Left hindlimb (tissue), 1 donor: ENCODE measurements around the gene NNT.
"Not testable (repeated sequence)": the region's sequence is repeated elsewhere in the genome, so short reads cannot be mapped to it uniquely, and the experiment has no call there.

Source experiments
- DNase-seq: peaks from one replicate; pipeline ENCODE4 v3.0.0-alpha.2; 2018

The NNT gene

DNA sequence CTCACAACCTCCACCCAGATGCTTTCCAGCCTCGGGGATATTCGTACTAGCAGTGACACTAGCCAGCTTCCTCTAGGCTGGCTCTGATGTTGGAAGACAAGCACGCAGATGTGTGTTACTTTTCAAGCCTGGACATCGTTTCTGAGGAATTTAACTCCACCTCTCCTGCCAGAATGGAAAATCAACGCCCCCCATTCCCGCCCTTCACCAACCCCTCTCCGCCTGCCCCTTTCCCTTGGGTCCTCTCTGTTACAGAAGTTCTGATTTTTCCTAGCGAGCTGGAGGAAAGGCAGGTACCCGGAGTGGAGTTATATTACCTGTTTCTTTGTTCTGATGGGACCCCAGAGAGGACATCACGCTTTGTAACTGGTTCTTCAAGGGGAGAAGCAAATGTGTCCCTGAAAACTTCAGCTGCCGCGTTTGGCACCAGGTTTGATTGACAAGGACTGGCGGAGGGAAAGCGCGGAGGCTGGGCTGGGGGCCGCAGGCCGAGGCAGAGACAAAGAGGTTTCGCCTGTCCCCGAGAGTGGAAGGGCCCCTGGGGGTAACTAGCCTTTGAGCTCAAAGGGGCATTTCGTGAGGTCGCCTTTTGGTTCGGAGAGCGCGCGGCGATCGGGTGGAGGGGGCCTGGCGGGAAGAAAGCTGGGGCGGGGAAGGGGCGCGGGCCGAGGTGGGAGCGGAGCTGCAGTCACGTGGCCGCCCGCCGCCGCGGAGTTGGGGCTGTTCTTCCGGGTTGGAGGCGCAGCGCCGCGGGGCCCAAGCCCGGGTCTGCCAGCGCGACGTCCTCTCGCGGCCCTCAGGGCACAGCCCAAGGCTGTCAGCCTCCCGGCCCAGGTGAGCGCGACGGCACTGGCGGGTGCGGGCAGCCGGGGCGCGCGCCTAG, at the start of gene NNT:
Gene NNT (plus strand): TSS at position 720 of the 883 bp plus-strand sequence. CDS start 6,016 bp downstream, outside the sequence.
- DNase-seq: peak; percentile 88

DNA sequence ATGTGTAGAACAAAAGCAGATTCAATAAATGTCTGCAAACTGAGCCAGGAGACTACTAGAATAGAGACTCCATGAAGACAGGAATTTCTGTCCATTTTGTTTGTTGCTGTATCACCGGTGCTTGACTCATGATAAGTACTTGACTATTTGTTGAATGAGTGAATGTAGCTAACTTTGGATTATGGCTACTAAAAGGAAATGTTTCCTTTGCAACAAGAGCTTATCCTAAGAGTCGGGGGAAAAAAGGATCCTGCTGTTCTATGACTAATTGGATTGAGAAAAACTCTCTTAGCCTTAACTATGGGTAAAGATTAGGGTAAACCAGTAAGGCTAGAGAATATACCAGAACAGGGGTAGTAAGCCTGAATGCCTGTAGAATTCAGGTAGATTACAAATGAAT, 49.6 kb upstream of the NNT start:
- no peak for DNase-seq

DNA sequence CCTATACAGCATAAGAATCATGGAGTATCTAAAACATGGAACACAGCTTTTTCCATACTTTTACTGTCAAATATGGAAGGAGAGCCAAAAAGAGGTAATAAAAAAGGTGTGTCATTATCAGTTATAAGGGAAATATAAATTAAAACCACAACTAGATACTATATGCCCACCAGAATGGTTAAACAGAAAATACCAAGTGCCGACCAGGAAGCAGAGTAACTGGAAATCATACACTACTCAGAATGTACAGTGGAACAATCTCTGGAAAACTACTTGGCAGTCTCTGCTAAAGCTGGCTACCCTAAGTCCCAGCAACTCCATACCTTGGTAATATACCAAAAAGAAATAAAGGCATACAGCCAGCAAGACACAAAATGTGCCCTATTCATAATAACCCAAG, 48.5 kb upstream of the NNT start:
- DNase-seq: no peak

DNA sequence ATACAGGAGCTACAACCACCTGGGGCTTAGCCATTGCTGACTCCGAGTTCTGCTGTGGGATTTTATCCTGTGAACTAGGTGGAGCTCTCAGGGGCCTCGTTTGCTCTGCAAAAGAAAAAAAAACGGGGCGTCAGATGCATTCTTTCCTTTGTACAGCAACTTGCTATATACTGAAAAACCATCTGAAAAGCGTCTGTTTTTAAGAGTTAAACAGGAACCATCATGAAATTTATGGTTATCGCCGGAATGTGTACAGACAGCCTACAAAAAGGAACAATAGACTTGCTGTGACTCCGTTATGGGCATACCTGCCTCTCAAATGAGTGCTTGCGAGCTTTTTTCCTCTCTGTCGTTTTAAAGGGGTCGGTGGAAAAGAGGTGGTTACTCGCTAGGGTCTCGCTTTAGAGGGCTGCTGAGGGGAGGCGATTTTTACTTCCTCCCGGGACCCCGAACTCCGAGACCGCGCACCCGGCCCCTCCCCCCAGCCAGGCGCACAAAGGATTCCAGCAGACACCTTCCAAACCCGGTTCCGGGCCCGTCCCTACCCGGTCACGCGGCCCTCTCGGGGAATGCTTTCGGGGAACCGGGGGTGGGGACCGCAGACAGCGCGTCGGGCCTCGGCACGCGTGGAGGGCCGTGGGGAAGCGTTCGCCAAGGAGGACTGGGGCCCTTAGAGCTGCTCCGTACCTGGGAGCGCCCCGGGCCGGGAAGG, 46.9 kb upstream of the NNT start:
- peak; percentile 77 for DNase-seq

DNA sequence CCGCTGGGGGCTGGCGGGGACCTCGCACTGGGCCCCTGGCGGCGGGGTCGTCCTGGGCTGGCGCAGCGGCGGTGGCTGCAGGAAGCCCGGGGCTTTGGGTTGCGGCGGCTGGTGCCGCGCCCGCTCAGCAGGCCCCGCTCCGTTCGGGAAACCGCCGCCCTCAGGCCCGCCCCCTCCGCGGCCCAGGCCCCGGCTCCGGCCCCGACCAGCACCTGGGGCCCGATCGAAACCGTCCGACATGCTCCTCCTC, 46.4 kb upstream of the NNT start:
- DNase-seq: not testable (repeated sequence)

DNA sequence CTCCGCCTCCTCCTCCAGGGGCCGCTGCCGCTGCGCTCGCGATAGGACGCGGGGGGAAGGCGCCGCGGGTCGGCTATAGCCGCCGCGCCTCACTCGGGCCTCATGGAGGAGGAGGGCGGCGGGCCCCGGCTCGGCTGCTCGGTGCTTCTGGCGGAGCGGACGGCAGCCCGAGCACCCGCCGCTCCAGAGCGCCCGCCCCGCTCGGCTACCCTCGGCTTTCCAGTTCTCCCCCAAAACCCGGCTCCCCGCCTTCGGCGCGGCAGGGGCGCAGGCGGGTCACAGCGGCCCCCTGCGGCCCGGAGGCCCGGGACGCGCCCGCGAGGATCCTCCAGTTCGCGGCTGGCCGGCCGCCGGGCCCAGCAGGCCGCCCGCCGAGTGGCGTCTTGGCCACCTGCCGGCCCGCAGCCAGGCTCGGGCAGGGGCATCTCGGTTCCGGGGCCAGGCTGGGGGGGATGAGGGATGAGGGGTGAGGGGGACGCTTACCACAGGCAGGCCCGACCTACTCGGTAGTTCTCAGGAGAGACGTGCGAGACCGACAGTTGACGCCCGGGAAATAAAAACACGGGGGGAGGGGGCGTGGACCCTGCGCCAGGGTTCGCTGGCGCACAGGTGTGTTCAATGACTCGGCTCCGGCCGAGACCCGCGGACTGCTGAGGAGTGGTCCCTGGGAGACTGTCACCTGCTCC, 46.0 kb upstream of the NNT start, which contains the start of gene PAIP1:
Gene PAIP1 (minus strand): TSS at position 221 of the 686 bp plus-strand sequence. CDS start 231 bp downstream, outside the sequence.
- DNase-seq: peak; percentile 90

DNA sequence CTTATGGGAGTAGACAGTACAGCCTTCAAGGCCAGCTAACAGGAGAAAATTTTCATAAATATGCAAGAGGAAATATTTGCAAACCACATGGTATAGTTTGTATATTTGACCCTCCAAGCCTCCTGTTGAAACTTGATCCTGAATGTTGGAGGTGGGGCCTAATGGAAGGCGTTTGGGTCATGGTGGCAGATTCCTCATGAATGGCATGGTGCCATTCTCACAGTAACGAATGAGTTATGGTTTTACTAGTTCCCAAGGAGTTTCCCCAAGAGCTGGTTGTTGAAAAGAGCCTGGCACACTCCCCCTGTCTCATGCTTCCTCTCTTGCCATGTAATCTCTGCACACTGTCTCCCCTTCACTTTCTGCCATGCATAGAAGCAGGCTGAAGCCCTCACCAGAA, 42.9 kb upstream of the NNT start:
- DNase-seq: no peak

DNA sequence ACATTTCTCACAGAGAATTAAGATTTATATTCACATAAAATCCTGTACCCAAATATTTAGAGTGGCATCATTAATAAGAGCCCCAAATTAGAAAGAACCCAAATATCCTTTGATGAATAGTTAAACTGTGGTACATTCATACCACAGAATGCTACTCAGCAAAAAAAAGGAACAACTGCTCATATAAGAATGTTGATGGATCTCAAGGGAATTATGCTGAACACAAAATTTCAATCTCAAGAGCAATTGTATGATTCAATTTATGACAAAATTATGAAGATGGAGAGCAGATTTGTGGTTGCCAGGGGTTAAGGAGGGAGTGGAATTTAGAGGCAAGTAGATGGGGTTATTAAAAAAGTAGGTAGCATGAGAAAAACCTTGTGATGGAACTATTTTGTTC, 41.6 kb upstream of the NNT start:
- no peak for DNase-seq

DNA sequence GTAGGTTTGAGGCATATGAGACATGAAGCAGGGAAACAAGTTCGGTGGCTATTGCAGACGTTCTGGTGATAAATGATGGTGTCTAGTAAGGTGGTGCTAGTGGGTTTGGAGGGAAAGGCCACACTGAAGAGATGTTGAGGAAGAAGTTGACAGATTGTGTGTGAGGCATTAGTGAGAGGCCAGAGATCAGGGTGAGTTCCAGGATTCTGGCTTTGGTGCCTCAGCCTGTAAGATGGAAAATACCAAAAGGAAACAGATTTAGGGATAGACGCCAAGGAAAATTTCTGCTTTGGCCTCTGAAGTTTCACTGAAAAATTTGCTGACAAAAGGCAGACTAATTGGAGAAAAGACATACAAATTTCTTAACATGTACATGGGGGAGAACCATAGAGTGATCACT, 39.7 kb upstream of the NNT start:
- DNase-seq: no peak

DNA sequence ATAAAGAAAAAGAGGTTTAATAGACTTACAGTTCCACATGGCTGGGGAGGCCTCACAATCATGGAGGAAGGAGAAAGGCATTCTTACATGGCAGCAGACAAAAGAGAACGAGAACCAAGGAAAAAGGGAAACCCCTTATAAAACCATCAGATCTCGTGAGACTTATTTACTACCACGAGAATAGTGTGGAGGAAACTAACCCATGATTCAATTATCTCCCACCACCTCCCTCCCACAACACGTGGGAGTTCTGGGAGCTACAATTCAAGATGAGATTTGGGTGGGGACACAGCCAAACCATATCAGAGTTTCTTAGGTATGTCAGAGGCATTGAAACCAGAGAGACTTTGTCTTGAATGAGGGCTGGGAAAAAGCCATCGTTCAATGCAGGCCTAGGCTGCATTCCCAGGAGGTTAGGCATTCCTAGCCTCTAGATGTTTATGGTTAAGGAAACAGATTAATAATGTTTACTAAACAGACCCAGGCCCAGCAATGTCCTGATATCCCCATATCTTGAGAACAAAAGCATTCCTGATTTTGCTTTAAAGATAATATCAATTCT, 38.6 kb upstream of the NNT start:
- no peak for DNase-seq

DNA sequence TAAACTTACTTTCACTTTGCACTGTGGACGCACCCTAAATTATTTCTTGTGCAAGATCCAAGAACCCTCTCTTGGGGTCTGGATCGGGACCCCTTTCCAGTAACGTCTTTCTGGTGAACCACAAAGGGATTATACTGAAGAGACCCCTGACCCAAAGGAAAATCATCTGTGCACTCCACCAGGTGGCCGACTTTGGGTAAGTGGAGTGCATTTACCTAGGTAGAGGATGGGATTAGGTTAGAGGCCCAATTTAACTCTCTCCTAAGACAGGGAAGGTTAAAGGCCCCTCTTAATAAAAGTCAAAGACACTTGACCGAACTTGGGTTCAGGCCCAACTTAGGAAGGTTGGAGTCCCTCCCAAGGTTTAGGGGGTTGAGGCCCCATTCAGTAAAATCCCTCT, 37.9 kb upstream of the NNT start:
- DNase-seq: no peak

DNA sequence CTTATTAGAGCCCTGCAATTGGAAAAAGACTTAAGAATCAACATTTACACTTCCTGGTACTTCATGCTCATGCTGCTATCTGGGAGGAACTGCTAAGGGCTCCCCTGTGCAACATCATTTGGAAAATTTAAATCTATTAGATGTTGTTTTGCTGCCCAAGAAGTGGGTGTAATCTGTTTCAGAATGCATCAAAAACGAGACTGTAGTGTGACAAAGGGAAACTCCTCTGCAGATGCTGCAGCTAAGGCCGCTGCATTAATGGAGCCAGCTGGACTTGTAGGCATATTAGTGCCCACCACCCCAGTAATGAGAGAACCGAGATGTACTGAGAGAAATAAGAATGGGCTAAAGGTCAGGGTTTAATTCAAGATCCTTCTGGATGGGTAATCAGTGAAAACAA, 35.0 kb upstream of the NNT start:
- no peak for DNase-seq

DNA sequence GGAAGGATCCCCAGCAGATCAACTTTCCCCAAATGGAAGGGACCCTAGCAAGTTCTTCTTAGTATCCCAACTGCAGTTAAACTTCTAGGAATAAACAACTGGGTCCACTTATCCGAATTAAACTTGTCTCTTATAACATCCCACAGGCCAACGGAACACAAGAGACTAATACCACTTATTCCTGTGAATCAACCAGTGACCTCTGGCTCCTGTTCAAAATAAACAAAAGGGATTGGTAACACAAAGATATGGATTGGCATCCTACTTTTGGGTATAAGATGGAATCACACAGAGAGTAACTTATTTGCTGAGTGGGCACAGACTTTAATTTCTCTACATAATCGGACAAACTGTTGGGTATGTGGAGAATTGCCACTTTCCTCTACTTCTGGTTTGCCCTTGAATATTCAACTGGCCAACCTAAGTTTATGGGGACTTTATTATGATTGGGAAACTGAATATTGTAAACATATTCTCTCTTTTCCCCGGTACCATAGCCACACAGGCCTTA, 33.7 kb upstream of the NNT start:
- DNase-seq: no peak

DNA sequence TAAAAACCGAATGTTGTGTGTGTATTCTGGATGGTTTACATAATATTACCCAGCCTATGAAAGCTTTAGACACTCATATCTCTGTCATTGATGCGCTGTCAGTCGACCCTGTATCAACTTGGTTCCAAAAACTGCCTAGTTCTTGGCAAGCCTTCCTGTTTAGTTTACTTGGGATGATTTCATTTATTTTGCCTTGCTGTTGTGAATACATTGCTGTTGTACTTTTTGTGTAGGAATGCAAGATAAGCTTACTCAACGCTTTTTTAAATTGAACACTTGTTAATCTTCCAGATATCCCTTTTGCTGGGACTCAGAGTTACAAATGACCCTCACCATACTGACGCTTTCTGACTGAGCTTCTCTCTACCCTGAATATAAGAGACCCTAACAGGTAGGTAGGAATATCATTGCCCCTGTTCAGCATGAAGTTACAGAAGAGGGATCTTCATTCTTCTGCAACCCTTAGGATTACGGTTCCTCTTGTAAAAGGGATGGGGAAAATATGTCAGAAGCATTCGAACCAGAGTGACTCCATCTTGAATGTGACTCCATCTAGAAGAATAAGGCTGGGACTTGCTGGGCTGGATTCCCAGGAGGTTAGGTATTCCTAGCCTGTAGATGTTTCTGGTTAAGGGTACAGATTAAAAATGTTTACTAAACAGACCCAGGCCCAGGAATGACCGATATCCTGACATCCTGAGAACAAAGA, 32.4 kb upstream of the NNT start:
- no peak for DNase-seq

DNA sequence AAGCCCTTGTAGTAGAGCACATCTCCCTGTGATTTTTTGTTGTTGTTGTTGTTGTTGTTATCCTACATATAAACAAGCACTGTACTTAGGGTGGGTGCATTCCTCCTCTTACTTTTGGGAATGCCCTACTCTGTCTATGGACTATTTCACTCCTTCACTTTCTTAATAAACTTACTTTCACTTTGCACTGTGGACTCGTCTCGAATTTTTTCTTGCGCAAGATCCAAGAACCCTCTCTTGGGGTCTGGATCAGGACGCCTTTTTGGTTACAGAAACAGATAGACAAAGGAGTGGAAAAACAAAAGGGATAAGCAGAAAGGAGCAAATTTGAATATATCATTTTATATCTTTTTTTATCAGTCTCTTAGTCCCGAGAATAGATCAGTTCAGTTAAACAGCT, 31.7 kb upstream of the NNT start:
- no peak for DNase-seq

DNA sequence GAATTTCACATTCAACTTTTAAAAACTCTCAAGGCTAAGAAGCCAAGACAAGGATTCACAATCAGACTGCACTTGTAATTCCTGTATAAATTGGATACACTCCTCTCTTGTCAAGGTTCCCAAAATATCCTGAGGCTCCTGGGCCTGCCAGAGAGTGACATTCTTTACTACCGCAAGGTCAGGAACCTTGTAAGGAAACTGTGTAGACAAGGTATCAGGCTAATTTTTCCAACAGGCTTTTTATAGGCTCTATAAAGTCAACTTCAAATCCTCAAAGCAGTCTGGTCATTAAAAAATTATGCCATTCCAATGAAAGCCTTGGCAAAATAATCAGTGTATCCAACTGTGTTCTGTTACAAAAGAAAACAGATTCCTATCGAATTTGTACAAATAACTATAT, 30.6 kb upstream of the NNT start:
- no peak for DNase-seq

DNA sequence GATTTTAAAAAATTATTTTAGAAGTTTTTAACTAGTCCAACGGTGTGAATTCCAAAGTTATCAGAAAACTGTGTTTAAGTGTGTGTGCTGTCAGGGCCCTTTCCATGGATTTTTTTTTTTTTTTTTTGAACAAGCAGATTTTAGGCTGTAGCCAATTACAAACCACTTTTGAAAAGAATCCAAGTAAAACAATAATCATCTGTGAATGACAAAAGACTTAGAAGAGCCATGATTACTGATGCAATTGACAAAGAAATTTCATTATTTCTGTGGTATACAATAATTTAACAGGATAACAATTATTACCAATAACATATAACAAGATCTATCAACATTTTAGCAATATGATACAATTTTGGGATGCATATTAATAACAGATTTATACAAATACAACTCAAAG, 29.9 kb upstream of the NNT start:
- no peak for DNase-seq

DNA sequence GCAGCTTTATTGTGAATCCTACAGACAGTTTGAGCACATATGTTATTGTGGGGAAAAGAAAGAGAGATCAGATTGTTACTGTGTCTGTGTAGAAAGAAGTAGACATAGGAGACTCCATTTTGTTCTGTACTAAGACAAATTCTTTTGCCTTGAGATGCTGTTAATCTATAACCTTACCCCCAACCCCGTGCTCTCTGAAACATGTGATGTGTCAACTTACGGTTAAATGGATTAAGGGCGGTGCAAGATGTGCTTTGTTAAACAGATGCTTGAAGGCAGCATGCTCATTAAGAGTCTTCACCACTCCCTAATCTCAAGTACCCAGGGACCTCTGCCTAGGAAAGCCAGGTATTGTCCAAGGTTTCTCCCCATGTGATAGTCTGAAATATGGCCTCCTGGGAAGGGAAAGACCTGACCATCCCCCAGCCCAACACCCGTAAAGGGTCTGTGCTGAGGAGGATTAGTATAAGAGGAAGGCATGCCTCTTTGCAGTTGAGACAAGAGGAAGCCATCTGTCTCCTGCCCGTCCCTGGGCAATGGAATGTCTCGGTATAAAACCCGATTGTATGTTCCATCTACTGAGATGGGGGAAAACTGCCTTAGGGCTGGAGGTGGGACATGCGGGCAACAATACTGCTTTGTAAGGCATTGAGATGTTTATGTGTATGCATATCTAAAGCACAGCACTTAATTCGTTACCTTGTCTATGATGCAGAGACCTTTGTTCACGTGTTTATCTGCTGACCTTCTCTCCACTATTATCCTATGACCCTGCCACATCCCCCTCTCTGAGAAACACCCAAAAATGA, 22.4 kb upstream of the NNT start:
- not testable (repeated sequence) for DNase-seq

DNA sequence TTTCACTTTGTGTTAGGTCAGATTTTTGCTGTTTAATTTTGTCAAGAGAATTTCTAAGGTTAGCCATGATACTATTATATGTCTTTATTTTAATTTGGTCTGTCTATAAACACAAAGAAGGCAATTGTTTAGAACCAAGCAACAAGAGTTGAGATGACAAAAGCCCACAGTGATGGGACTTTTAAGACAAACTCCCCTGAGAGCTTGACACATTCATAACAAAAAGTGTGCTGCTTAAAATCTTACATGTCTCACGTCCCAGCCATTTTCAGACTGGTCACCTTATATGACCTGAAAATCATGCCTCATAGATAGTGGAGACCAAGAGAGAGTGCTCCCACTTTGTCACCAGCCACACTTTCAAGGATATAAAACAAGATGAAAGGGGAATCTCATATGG, 21.6 kb upstream of the NNT start:
- DNase-seq: no peak

DNA sequence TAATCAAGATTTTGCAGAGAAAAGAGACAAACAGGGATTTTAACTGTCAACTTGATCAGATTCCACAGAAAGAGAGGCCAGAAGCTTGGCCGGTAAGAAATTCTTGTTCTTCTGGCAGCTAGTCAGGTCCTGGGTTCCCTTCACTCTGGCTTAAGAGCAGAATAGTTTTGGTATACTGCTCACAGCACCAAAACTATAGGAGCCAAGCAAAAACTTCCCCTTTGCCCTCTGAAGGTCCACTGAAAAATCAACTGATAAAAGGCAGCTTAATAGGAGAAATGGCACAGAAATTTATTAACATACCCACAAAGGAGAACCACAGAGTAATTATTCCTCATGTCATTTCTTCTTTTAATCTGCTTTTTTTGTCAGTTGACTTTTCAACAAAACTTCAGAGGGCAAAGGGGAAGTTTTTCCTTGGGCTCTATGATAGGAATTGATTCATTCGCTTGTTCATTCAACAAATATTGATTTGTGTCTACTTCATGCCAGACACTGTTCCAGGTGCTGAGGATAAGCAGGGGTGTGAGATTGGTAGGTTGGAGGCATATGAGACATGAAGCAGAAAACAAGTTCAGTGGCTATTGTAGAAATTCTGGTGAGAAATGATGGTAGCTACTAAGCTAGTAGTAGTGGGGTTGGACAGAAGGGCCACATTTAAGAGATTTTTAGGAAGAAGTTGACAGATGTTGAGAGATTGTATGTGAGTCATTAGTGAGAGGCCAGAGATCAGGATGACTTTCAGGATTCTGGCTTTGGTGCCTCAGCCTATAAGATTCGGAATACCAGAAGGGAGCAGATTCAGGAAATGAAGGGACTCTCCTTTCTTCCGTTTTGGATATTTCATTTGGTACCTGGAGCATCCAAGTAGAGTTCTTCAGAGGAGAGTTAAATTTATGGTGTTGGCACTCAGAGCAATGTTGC, 20.6 kb upstream of the NNT start:
- no peak for DNase-seq

DNA sequence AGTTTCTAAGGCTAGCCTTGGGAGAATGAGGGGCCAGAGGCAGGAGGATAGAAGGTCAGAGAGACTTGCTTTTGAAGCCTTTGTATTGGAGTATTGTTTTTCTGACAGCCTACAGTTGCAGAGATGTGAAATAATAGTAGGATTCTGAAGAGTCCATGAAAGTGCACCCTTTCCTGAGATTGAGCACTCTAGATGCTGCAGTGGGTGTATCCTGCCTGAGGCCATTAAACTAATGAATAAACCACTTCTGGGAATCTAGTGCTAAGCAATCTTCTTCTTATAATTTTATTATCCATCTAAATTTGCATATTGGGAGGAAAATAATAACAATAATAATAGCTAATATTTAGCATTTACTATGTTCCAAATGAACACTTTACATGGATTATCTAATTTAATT, 19.3 kb upstream of the NNT start:
- DNase-seq: no peak
